ENCODE data around the gene PACSIN3. TPM values are rescaled to one million over a fixed set of nuclear protein-coding genes. Genes with fewer than 3 reads are reported as not detected.
A peak's percentile ranks its signal among the peaks of the same experiment; 100 is the strongest.

Gene PACSIN3
- total and polyA plus RNA-seq, 2 of the 8 experiments (the other 6 are each of a cell fraction or from before 2014, with no cell fraction given) = 23.8 to 47.2 TPM

DNA sequence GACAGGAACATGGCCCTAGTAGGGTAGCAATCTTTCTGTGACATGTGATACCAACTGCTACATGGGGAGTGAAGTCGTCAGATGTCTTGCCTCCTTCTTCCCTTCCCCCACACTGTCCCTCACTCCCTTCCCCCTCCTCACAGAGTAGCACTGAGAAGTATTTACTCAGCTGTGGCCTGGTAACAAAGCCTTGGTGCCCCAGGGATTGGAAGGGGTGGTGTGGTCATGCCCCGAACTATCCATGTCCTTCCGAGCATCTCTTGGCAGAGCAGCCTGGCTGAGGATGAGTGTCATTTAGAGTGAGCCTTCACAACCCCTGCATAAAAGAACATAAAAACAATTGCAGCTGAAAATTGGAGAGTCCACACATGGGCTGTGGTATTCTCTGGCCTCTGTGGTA, 55.7 kb downstream of the PACSIN3 start:
- no peak overlapping the region; the same call in 1 of the 2 replicates for H2BK5ac ChIP-seq (ENCODE audit: low read depth, low read length)
- no peak overlapping the region for H2BK120ac ChIP-seq (replicated peaks; ENCODE audit: low read depth, low read length)
- H2BK20ac ChIP-seq (ENCODE audit: low read length) = no peak overlapping the region
- no peak overlapping the region for H3K27ac ChIP-seq (ENCODE audit: low read depth, low read length)
- H2AK5ac ChIP-seq (ENCODE audit: low read depth, low read length) = no peak overlapping the region
- no peaks in the 10 kb centered on the region for H3K79me2 ChIP-seq (ENCODE audit: control insufficient read depth in 1 of 2, insufficient read depth in 2 of 2, low read length in 2 of 2)
- no peaks in the 10 kb centered on the region for H3K36me3 ChIP-seq (ENCODE audit: control insufficient read depth in 2 of 4, insufficient read depth in 4 of 4, low read length in 3 of 4)
- no peaks in the 10 kb centered on the region for H3K9me3 ChIP-seq (ENCODE audit: insufficient read depth in 2 of 2, low read depth in 1 of 2, low read length in 1 of 2)
- peaks cover 2 to 13% (median 7%) of the 10 kb centered on the region in 4 experiments; a peak in 5 of 7 replicates for H3K4me1 ChIP-seq (replicated peaks in 1 of 4; ENCODE audit: control insufficient read depth in 3 of 4, insufficient read depth in 4 of 4, low read length in 3 of 4)
- H3K18ac ChIP-seq (ENCODE audit: extremely low read depth, low read length) = 0 out of 2 replicates have a peak overlapping the region, but pooled peaks have one; percentile 11
- H3K23me2 ChIP-seq (ENCODE audit: low read depth, low read length) = no peaks in the 10 kb centered on the region
- H3K4me3 ChIP-seq (ENCODE audit: extremely low read depth in 1 of 4, insufficient read depth in 2 of 4, low read depth in 3 of 4, low read length in 4 of 4) = peak overlapping the region in 1 of 4 experiments; percentile 22; a peak in 1 of 8 replicates
- WGBS, 2 experiments (ENCODE audit: extremely low coverage in 1 of 2, insufficient coverage in 1 of 2, insufficient read length in 1 of 2, insufficient replicate concordance in 2 of 2, low coverage in 1 of 2, low lambda C conversion rate in 2 of 2, missing lambda C conversion rate in 1 of 2) = 78% methylated on average over 2 of the region's 3 CpGs; no CpG with 5 or more reads in 1 of the 2 experiments
- peak overlapping the region; percentile 18 to 58 for H3K4me2 ChIP-seq (ENCODE audit: insufficient read depth in 1 of 2, low read depth in 2 of 2, low read length in 2 of 2)
- no peak overlapping the region for H4K5ac ChIP-seq (ENCODE audit: insufficient read length, low read depth, low read length)
- DNase-seq (ENCODE audit: low read depth in 1 of 2, low spot score in 2 of 2) (no peak), FAIRE-seq (peak; percentile 93)
- peak overlapping the region; percentile 77; the same call in 1 of the 2 replicates for H2BK15ac ChIP-seq (ENCODE audit: low read length)
- H3K9ac ChIP-seq (replicated peaks in 1 of 4; ENCODE audit: extremely low read depth in 1 of 4, low read depth in 3 of 4, low read length in 3 of 4) = no peak overlapping the region
- H3K56ac ChIP-seq (replicated peaks; ENCODE audit: insufficient read length, low read depth, low read length) = no peak overlapping the region
- H2AFZ ChIP-seq (ENCODE audit: low read length) = no peak overlapping the region
- no peaks in the 10 kb centered on the region for H4K20me1 ChIP-seq (replicated peaks in 1 of 2; ENCODE audit: control insufficient read depth in 1 of 2, insufficient read depth in 2 of 2, low read length in 2 of 2)
- ChIA-PET CTCF (ENCODE audit: partially characterized antibody) (interaction anchor here (1.0 to 3.1 kb wide), 5 partner anchors 13 to 28 kb away, joined by 3 to 15 read pairs (median 4); no protein-coding TSS in a partner anchor), POLR2A (ENCODE audit: partially characterized antibody) (interaction anchor here (1.2 kb wide), 1 partner anchor 33 kb away, joined by 4 read pairs; no protein-coding TSS in a partner anchor)
- H4K91ac ChIP-seq (replicated peaks; ENCODE audit: insufficient read length, low read length) = no peak overlapping the region
- no peak overlapping the region; the same call in 1 of the 2 replicates for H2BK12ac ChIP-seq (ENCODE audit: low read depth, low read length)
- no peak overlapping the region for H4K8ac ChIP-seq (ENCODE audit: extremely low read depth, insufficient read depth, low read length)
- no peaks in the 10 kb centered on the region for H3K27me3 ChIP-seq (replicated peaks in 1 of 4; ENCODE audit: control insufficient read depth in 3 of 4, extremely low read depth in 1 of 4, insufficient read depth in 3 of 4, low read length in 3 of 4)
- no peaks in the 10 kb centered on the region for H3K79me1 ChIP-seq (ENCODE audit: low read depth, low read length)
- no peak overlapping the region for H3K23ac ChIP-seq (ENCODE audit: insufficient read length)
- no peak overlapping the region for H3K14ac ChIP-seq (ENCODE audit: insufficient read length)
- H3K4ac ChIP-seq (replicated peaks; ENCODE audit: insufficient read length, low read depth, low read length) = no peak overlapping the region
- TF ChIP-seq SP2 (IDR thresholded peaks at IDR 0.05; ENCODE audit: low read length) = no peak
- TF ChIP-seq SP4 (IDR thresholded peaks at IDR 0.05; ENCODE audit: low read length) = no peak
- TF ChIP-seq POLR2AphosphoS5 (IDR thresholded peaks at IDR 0.05; ENCODE audit: low read depth, low read length) = peak; percentile 33; the same call in 1 of the 2 replicates
- TF ChIP-seq, protein P1, sequence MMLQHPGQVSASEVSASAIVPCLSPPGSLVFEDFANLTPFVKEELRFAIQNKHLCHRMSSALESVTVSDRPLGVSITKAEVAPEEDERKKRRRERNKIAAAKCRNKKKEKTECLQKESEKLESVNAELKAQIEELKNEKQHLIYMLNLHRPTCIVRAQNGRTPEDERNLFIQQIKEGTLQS (IDR thresholded peaks at IDR 0.05; ENCODE audit: insufficient read depth, low read depth, low read length) = no peak
- TF ChIP-seq TAF7 (optimal IDR thresholded peaks at IDR 0.05; ENCODE audit: borderline replicate concordance, low read depth, low read length) = no peak
- TF ChIP-seq, protein P2, sequence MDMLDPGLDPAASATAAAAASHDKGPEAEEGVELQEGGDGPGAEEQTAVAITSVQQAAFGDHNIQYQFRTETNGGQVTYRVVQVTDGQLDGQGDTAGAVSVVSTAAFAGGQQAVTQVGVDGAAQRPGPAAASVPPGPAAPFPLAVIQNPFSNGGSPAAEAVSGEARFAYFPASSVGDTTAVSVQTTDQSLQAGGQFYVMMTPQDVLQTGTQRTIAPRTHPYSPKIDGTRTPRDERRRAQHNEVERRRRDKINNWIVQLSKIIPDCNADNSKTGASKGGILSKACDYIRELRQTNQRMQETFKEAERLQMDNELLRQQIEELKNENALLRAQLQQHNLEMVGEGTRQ (IDR thresholded peaks at IDR 0.05; ENCODE audit: low read length) = 0 out of 2 replicates have a peak, but pooled peaks have one; percentile 17
- 0 out of 2 replicates have a peak, but pooled peaks have one; percentile 8 for TF ChIP-seq JUND (IDR thresholded peaks at IDR 0.05; ENCODE audit: low read length)
- no peak for TF ChIP-seq JUN (IDR thresholded peaks at IDR 0.05; ENCODE audit: low read depth, low read length)
- TF ChIP-seq ZNF274 (IDR thresholded peaks at IDR 0.05; ENCODE audit: borderline replicate concordance, extremely low read depth, low read length) = no peak
- TF ChIP-seq TCF12 (IDR thresholded peaks at IDR 0.05; ENCODE audit: low read depth, low read length) = peak; percentile 99
- TF ChIP-seq EP300 (IDR thresholded peaks at IDR 0.05; ENCODE audit: borderline replicate concordance in 1 of 2, low read depth in 2 of 2, low read length in 2 of 2) = peak in 1 of 2 experiments; percentile 77; a peak in 1 of 3 replicates
- no peak for TF ChIP-seq YY1 (IDR thresholded peaks at IDR 0.05; ENCODE audit: low read depth, low read length)
